ENCODE measurements around the gene C1D.

DNA sequence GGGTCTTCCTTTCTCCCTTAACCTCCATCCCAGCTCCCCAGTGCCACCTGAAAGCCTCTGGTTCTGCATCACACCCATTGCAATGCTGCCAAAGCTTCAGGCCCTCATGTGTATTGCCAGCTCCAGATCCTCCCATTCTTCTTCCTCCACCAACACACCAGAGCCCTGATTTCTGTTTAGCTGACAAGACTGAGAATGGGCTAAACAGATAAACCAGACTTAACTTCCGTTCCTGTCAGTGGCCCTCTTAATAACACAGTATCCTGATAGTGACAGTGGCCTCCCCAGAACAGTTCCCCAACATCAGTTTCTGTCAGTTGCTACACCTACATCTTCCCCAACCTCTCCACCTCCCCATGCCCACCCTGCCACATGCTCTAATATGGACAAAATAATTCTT is 31.3 kb upstream of the C1D start:
- TF ChIP-seq, protein P1, sequence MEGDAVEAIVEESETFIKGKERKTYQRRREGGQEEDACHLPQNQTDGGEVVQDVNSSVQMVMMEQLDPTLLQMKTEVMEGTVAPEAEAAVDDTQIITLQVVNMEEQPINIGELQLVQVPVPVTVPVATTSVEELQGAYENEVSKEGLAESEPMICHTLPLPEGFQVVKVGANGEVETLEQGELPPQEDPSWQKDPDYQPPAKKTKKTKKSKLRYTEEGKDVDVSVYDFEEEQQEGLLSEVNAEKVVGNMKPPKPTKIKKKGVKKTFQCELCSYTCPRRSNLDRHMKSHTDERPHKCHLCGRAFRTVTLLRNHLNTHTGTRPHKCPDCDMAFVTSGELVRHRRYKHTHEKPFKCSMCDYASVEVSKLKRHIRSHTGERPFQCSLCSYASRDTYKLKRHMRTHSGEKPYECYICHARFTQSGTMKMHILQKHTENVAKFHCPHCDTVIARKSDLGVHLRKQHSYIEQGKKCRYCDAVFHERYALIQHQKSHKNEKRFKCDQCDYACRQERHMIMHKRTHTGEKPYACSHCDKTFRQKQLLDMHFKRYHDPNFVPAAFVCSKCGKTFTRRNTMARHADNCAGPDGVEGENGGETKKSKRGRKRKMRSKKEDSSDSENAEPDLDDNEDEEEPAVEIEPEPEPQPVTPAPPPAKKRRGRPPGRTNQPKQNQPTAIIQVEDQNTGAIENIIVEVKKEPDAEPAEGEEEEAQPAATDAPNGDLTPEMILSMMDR (IDR thresholded peaks at IDR 0.05; ENCODE audit: poor library complexity, severe bottlenecking) = no peak
- TF ChIP-seq EZH2 (IDR thresholded peaks at IDR 0.05; ENCODE audit: borderline replicate concordance, insufficient read depth, low read length, poor library complexity, severe bottlenecking) (no peak), POLR2AphosphoS5 (IDR thresholded peaks at IDR 0.05) (no peak), EP300 (conservative IDR thresholded peaks at IDR 0.05; ENCODE audit: poor library complexity, severe bottlenecking) (no peak), RAD21 (conservative IDR thresholded peaks at IDR 0.05) (no peak), MXI1 (conservative IDR thresholded peaks at IDR 0.05; ENCODE audit: poor library complexity, severe bottlenecking) (no peak), SMC3 (conservative IDR thresholded peaks at IDR 0.05; ENCODE audit: poor library complexity) (no peak)

All from neural cell (in vitro differentiated cells).